Panc1 (cell line): Measurements from ENCODE around the gene SHC4. TPM values are rescaled to one million over a fixed set of nuclear protein-coding genes. Genes with fewer than 3 reads are reported as not detected.

Source experiments
- ATAC-seq: fragments of 200-7000 bp; cut with Tn5 transposase; 2 replicates; pipeline ENCODE4 v1.9.1; 2020; ENCODE audit warnings: mild to moderate bottlenecking, moderate library complexity
- BruUV-seq: library from RNA; stranded (reverse); fragments of 400-500 nt; replicated peaks from 2 replicates; lab custom pipeline; 2021; lab: Mats Ljungman, UMichigan
- CTCF ChIA-PET: fragments of 300-600 bp; sonication (Branson Sonifier 250); formaldehyde crosslinking; loops from one replicate; lab custom pipeline; 2022; ENCODE audit warnings: antibody characterized with exemption; lab: Charles Lee
- POLR2A ChIA-PET: fragments of 300-600 bp; sonication (Branson Sonifier 250); formaldehyde crosslinking; loops from one replicate; lab custom pipeline; 2022; ENCODE audit warnings: antibody characterized with exemption; lab: Charles Lee
- DNase-seq: peaks from one replicate; pipeline ENCODE4 v3.0.0-alpha.2; 2010; ENCODE audit warnings: low read depth, low spot score
- H3K27ac ChIP-seq: 2 replicates; pipeline ENCODE4 v1.5.1; 2011; ENCODE audit warnings: mild to moderate bottlenecking, low read length, inconsistent platforms
- H3K27me3 ChIP-seq: fragments of 200-500 bp; sonication (Bioruptor generic); 2 replicates; pipeline ENCODE4 v1.6.0; 2014; ENCODE audit warnings: low read length, inconsistent platforms; ENCODE audit not compliant: control insufficient read depth, insufficient read depth
- H3K36me3 ChIP-seq: fragments of 200-500 bp; sonication (Bioruptor generic); 2 replicates; pipeline ENCODE4 v1.5.1; 2014; ENCODE audit warnings: inconsistent platforms, mild to moderate bottlenecking, low read length, moderate library complexity; ENCODE audit not compliant: control insufficient read depth, insufficient read depth
- H3K4me1 ChIP-seq: 2 replicates; pipeline ENCODE4 v1.5.1; 2011; ENCODE audit warnings: inconsistent platforms, mild to moderate bottlenecking, low read length, moderate library complexity; ENCODE audit not compliant: control insufficient read depth, insufficient read depth
- H3K4me3 ChIP-seq, 2 experiments: 2 replicates each; pipeline ENCODE4 v1.5.1; 2011 to 2012; ENCODE audit warnings: low read depth in 2 of 2, low read length in 2 of 2, mild to moderate bottlenecking in 2 of 2, inconsistent platforms in 1 of 2, moderate library complexity in 1 of 2
- H3K9me3 ChIP-seq: fragments of 200-500 bp; sonication (Bioruptor generic); 2 replicates; pipeline ENCODE4 v1.5.1; 2014; ENCODE audit warnings: low read depth, mild to moderate bottlenecking, inconsistent platforms, low read length, moderate library complexity; ENCODE audit not compliant: control insufficient read depth, insufficient read depth
- CTCF ChIP-seq: fragments of 450-650 bp; IDR thresholded peaks from 2 replicates; pipeline ENCODE4 v1.5.1; 2017; ENCODE audit warnings: mild to moderate bottlenecking
- POLR2AphosphoS5 ChIP-seq: IDR thresholded peaks from 2 replicates; pipeline ENCODE4 v1.6.1; 2012; ENCODE audit warnings: mild to moderate bottlenecking, low read depth, low read length, moderate library complexity
- REST ChIP-seq, 2 experiments: IDR thresholded peaks; 2 replicates each; pipeline ENCODE4 v1.6.1; 2011 to 2012; ENCODE audit warnings: low read depth in 2 of 2, control low read depth in 1 of 2, low read length in 1 of 2, mild to moderate bottlenecking in 1 of 2, moderate library complexity in 1 of 2; ENCODE audit not compliant: insufficient read depth in 1 of 2
- SIN3A ChIP-seq: IDR thresholded peaks from 2 replicates; pipeline ENCODE4 v1.6.1; 2012; ENCODE audit warnings: low read depth, mild to moderate bottlenecking, low read length, moderate library complexity, borderline replicate concordance; ENCODE audit not compliant: insufficient read depth
- TCF7L2 ChIP-seq: IDR thresholded peaks from 2 replicates; pipeline ENCODE4 v1.6.1; 2011; ENCODE audit warnings: mild to moderate bottlenecking, low read depth, low read length, inconsistent platforms
- in situ Hi-C: cut with HindIII; loops from 2 replicates; pipeline ENCODE4 v1.10.0; 2016; ENCODE audit warnings: low sequenced_read_pairs, low pct_unique_long_range_greater_than_20kb
- intact Hi-C: fragments of 100-400 bp; cut with micrococcal nuclease; formaldehyde crosslinking; loops from one replicate; pipeline ENCODE4 v1.10.0; 2022; ENCODE audit not compliant: unreplicated experiment
- total RNA-seq: library from RNA; stranded (reverse); gene quantifications from one replicate; pipeline ENCODE4 v1.2.1, GENCODE V29; 2021; ENCODE audit not compliant: unreplicated experiment

Gene SHC4
- total RNA-seq, 1 experiment from 2014 or later: 0.10 TPM

GRCh38 chr15:48955370-48955769 lies 8.3 kb downstream of the SHC4 start:
- H3K4me3 ChIP-seq: no peak overlapping the region
- TF ChIP-seq POLR2AphosphoS5 (no peak), TCF7L2 (no peak), REST (IDR thresholded peaks at IDR 0.05; ENCODE audit: insufficient read depth in 1 of 2, low read depth in 2 of 2, low read length in 1 of 2) (no peak), CTCF (no peak), SIN3A (no peak)
- intact Hi-C loops (no loop called here), in situ Hi-C loops (no loop called here)
- 0 out of 2 replicates have a peak, but pooled peaks cover 2% of the 10 kb centered on the region for H3K27me3 ChIP-seq
- no peak for ATAC-seq
- H3K9me3 ChIP-seq: no peaks in the 10 kb centered on the region
- ChIA-PET CTCF (interaction anchor here (0.6 kb wide), 1 partner anchor 527 kb away, joined by 3 read pairs; no protein-coding TSS in a partner anchor), POLR2A (no interaction called here)
- no peaks in the 10 kb centered on the region for H3K4me1 ChIP-seq
- H3K27ac ChIP-seq: no peak overlapping the region
- H3K36me3 ChIP-seq: no peaks in the 10 kb centered on the region
- no TSS peak for BruUV-seq
- DNase-seq: no peak

- in situ Hi-C loops (no loop called here), intact Hi-C loops (no loop called here)
- ATAC-seq (no peak), DNase-seq (no peak)
- Histone ChIP-seq H3K9me3 (no peaks in the 10 kb centered on the region), H3K27ac (no peak overlapping the region), H3K4me3 (no peak overlapping the region), H3K36me3 (no peaks in the 10 kb centered on the region), H3K27me3 (0 out of 2 replicates have a peak, but pooled peaks cover 2% of the 10 kb centered on the region), H3K4me1 (no peaks in the 10 kb centered on the region)
- ChIA-PET CTCF (no interaction called here), POLR2A (no interaction called here)
- TF ChIP-seq POLR2AphosphoS5: no peak
- no peak for TF ChIP-seq REST (IDR thresholded peaks at IDR 0.05; ENCODE audit: insufficient read depth in 1 of 2, low read depth in 2 of 2, low read length in 1 of 2)
- no peak for TF ChIP-seq SIN3A
- TF ChIP-seq TCF7L2: no peak
- no peak for TF ChIP-seq CTCF
- no TSS peak for BruUV-seq
Measured at GRCh38 chr15:48954538-48954937, 9.2 kb downstream of the SHC4 start.
